ENCODE measurements around the gene SMPD1.
"Not testable (repeated sequence)": the region's sequence is repeated elsewhere in the genome, so short reads cannot be mapped to it uniquely, and the experiment has no call there.

SMPD1 gene

GRCh38 chr11:6390718-6391469 is 620 bp downstream of the SMPD1 start:
- DNase-seq, result no peak

- no peak for DNase-seq
Measured at GRCh38 chr11:6391537-6392134, 1.4 kb downstream of the SMPD1 start.

- DNase-seq, result not testable (repeated sequence)
Measured at GRCh38 chr11:6392251-6392650, 2.0 kb downstream of the SMPD1 start.

- no peak for DNase-seq
Measured at GRCh38 chr11:6393989-6394670, 3.9 kb downstream of the SMPD1 start.

GRCh38 chr11:6395470-6396060 is 5.3 kb downstream of the SMPD1 start:
- DNase-seq, result no peak

- no peak for DNase-seq
Measured at GRCh38 chr11:6397156-6397555, 6.9 kb downstream of the SMPD1 start.

- no peak for DNase-seq
Measured at GRCh38 chr11:6397636-6398035, 7.4 kb downstream of the SMPD1 start.

GRCh38 chr11:6400431-6401345 is 10.4 kb downstream of the SMPD1 start:
- no peak for DNase-seq

- DNase-seq, result no peak
Measured at GRCh38 chr11:6401464-6401863, 11.2 kb downstream of the SMPD1 start.

GRCh38 chr11:6402061-6402470 is 11.8 kb downstream of the SMPD1 start:
- DNase-seq, result no peak

GRCh38 chr11:6402561-6402981 is 12.3 kb downstream of the SMPD1 start:
- peak; percentile 67 for DNase-seq

GRCh38 chr11:6403539-6403938 is 13.3 kb downstream of the SMPD1 start:
- DNase-seq, result no peak

- no peak for DNase-seq
Measured at GRCh38 chr11:6404342-6405051, 14.2 kb downstream of the SMPD1 start.

- no peak for DNase-seq
Measured at GRCh38 chr11:6405052-6405667, 14.9 kb downstream of the SMPD1 start.

- no peak for DNase-seq
Measured at GRCh38 chr11:6405846-6406245, 15.6 kb downstream of the SMPD1 start.

- no peak for DNase-seq
Measured at GRCh38 chr11:6406370-6406769, 16.1 kb downstream of the SMPD1 start.

- DNase-seq, result no peak
Measured at GRCh38 chr11:6410695-6411430, 20.6 kb downstream of the SMPD1 start.

- no peak for DNase-seq
Measured at GRCh38 chr11:6411594-6412031, 21.3 kb downstream of the SMPD1 start.

- peak; percentile 37 for DNase-seq
Measured at GRCh38 chr11:6413791-6414201, 23.5 kb downstream of the SMPD1 start.

- no peak for DNase-seq
Measured at GRCh38 chr11:6414874-6415328, 24.6 kb downstream of the SMPD1 start.

Measured in T-helper 9 cell (primary cell).